Measurements from ENCODE around the gene CHN1.

Gene CHN1

DNA sequence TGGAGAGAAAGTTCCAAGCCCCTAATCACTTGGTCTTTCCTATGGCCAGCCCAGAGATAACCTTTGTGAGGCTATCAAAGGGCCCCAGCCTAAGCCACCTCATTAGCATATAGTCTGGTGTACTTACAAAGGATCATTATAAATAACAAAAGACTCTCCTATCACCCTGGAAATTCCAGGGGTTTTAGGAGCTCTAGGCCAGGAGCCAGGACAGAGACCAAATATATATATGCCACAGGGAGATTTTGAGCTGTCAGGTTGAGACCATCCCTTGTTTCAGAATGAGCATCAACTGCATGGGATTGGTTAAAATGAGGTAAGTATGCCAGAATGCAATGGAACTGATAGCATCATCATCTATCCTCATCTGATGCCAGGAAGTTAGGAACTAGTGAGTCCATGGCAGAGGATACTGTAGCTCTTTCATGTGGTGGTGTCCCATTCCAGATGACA is 208.8 kb downstream of the CHN1 start:
- DNase-seq (ENCODE audit: low spot score): no peak
- TF ChIP-seq, protein P1, sequence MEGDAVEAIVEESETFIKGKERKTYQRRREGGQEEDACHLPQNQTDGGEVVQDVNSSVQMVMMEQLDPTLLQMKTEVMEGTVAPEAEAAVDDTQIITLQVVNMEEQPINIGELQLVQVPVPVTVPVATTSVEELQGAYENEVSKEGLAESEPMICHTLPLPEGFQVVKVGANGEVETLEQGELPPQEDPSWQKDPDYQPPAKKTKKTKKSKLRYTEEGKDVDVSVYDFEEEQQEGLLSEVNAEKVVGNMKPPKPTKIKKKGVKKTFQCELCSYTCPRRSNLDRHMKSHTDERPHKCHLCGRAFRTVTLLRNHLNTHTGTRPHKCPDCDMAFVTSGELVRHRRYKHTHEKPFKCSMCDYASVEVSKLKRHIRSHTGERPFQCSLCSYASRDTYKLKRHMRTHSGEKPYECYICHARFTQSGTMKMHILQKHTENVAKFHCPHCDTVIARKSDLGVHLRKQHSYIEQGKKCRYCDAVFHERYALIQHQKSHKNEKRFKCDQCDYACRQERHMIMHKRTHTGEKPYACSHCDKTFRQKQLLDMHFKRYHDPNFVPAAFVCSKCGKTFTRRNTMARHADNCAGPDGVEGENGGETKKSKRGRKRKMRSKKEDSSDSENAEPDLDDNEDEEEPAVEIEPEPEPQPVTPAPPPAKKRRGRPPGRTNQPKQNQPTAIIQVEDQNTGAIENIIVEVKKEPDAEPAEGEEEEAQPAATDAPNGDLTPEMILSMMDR (IDR thresholded peaks at IDR 0.05; ENCODE audit: extremely low read depth, missing control alignments): no peak

DNA sequence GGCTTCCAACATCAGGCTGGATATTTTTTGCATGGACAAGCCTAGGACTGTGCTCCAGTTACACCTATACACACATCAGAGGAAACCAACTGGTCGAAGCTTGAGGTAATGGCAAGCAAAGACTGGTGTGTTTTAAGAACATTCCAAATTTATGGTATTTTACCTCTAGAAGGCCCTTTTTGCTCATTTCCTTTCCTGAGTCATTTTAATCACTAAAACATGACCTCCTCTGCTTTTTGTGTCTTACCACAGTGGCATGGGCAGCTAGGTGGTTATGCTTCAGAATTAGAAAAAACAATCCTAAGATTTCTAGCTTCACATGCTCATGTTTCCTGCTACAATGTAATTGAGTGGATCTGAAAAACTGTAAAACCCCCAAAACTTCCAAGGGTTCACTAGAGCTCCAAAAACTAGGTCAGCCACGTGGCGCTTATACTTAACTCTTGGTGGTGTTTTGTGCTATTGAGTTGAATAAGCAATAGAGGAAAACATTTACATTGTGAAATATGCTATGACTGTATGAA is 210.3 kb downstream of the CHN1 start:
- DNase-seq (ENCODE audit: low spot score): no peak
- TF ChIP-seq, protein P1 (IDR thresholded peaks at IDR 0.05; ENCODE audit: extremely low read depth, missing control alignments): no peak

DNA sequence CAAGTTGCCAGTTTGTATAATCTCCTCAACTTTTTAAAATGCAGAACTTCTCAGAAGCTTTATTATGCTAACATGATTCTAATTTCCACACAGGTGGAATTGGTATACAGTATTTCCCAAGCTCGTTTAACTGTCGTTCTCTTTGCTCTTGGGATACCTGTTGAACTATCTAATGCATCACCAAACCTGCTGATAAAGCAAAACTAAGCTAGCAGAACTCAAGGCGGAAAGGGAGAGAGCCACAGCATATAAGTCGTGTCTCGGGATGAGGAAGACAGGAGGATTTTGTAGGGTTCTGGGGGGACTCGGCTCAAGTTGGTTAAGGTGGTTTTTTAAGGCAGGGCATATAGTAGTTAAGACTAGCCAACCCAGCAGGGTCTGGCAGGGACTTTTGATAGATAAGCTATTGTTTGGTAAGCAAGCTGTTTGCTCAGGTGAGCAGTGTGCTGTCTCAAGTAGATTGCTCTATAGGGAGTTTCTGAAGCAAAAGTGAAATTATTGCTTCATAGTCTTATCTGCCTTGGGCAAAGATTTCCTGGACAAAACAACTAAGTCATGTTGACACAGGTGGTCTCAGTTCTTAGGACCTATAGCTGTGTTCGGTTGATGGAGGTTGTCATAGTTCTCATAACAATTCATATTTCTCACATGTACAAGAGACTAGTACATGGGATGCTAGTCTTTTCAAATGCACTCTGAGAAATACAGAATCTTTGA is 212.7 kb downstream of the CHN1 start:
- TF ChIP-seq, protein P1 (IDR thresholded peaks at IDR 0.05; ENCODE audit: extremely low read depth, missing control alignments): no peak
- no peak for DNase-seq (ENCODE audit: low spot score)

DNA sequence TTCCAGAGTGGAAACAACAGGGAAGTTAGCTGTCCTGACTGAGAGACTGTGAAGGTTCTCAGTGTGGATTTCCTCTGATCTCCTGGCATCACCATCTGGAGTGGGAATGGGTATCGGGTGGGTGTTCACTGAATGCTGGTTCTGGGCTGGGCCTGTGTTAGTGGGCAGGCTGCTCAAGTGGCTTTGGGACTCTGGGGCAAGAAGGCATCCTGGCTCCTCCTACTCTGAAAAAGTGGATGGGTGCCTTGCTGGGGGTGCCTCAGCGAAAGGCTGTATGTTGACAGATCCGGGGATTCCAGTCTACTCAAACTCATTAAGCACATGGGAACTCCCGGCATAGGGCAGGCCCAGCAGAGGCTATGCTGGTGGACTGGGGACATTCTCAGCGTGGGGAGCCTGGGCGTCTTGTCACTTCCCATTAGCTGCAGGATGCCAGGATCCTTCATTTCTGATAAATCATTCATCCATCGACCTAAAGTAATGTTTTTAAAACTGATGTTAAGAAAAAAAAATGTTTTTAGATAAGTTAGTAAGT is 213.4 kb downstream of the CHN1 start:
- TF ChIP-seq, protein P1 (IDR thresholded peaks at IDR 0.05; ENCODE audit: extremely low read depth, missing control alignments): no peak
- DNase-seq (ENCODE audit: low spot score): no peak

DNA sequence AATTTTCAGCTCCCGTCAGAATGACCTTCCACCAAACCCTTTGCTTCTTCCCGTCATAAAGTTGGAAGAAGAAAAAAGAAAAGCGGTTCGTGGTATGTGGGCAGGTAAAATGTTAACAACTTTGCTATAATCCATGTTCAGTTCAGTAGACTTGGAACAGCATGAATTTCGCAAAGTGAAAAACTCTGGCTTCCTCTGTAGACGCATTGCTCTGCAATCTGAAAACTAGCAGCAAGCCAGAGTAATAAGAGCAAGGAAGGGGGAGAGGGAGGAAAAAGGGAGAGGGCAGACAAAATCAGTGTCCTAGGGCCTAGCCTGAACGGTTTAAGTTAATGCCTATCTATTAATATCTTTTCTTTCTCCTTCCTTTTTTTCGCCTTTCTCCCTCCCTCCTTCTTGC is 214.2 kb downstream of the CHN1 start:
- no peak for DNase-seq (ENCODE audit: low spot score)
- TF ChIP-seq, protein P1 (IDR thresholded peaks at IDR 0.05; ENCODE audit: extremely low read depth, missing control alignments): no peak

DNA sequence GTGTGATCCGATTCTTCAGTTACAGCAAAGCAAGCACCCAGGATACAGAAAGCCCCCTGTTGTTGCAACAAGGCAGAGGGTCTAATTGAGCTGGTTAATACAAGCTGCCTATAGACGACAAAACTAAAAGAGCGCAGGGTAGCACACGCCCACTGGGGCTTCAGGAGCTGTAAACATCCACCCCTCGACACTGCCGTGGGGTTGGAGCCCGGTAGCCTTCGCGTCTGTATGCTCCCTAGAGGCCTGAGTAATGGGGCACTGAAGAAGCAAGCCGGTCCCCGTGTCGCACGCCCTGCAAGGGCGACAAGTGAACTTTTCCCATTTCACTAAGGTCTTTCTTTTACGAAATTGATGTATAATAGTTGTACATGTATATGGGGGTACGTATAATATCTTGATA is 216.2 kb downstream of the CHN1 start:
- TF ChIP-seq, protein P1 (IDR thresholded peaks at IDR 0.05; ENCODE audit: extremely low read depth, missing control alignments): no peak
- DNase-seq (ENCODE audit: low spot score): no peak

DNA sequence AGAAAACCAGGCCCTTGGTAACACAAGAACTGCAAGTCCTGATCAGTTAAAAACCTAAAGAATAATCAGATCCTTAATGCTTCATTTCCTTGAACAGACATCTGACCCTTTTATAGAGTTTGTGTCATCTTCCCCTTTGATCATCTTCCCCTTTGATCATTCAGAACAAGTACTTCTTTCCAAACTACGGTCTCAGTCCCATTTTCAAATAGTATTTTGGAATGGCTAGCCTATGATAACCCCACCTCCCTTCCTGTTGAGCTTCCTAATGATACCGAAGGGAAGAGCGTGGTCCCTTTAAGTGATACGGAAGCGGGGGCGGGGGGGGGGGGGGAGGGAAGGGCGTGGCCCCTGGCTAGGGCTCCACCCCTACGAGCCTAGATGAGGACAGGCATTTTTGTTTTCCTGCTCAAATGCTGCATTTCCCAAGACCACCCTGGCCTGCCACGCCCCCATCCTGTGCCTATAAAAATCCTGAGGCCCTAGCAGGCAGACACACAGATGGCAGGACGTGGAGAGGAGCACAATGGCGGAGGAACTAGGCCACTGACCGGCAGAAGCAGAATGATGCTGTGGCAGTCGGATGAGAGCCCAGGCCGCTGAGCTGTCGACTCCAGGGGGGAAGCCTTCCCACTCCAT is 216.8 kb downstream of the CHN1 start:
- no peak for DNase-seq (ENCODE audit: low spot score)
- TF ChIP-seq, protein P1 (IDR thresholded peaks at IDR 0.05; ENCODE audit: extremely low read depth, missing control alignments): no peak
